ENCODE results near the gene ETS2.

Gene ETS2

GRCh38 chr21:38869946-38870345 lies 64.2 kb downstream of the ETS2 start:
- Histone ChIP-seq H3K36me3 (ENCODE audit: low read length) (no peaks in the 10 kb centered on the region), H2AFZ (ENCODE audit: low read depth, low read length, severe bottlenecking) (no peak overlapping the region), H3K9me3 (ENCODE audit: insufficient read depth, low read length) (no peaks in the 10 kb centered on the region), H3K9me2 (replicated peaks; ENCODE audit: insufficient read depth, low read length) (no peaks in the 10 kb centered on the region), H3K9ac (ENCODE audit: low read length) (no peak overlapping the region), H3K4me2 (ENCODE audit: low read depth, low read length, poor library complexity, severe bottlenecking) (no peak overlapping the region), H4K20me1 (ENCODE audit: low read depth, low read length) (no peaks in the 10 kb centered on the region), H3K27ac (ENCODE audit: low read depth, low read length) (no peak overlapping the region), H3K79me2 (ENCODE audit: insufficient read depth, low read length) (no peaks in the 10 kb centered on the region), H3K27me3 (ENCODE audit: low read length) (no peaks in the 10 kb centered on the region), H3F3A (ENCODE audit: insufficient read depth) (no peaks in the 10 kb centered on the region), H3K4me3 (ENCODE audit: insufficient read depth, low read length, poor library complexity, severe bottlenecking) (no peak overlapping the region)
- TF ChIP-seq EZH2phosphoT487 (conservative IDR thresholded peaks at IDR 0.05; ENCODE audit: low read length) (no peak), CTCF (IDR thresholded peaks at IDR 0.05; ENCODE audit: insufficient read depth, low read length, poor library complexity, severe bottlenecking) (no peak)
